GM21717 (cell line): ENCODE measurements around the gene PDK3.

Experiments
- ATAC-seq: cut with Tn5 transposase; IDR thresholded peaks from one replicate; pipeline ENCODE4 v1.9.1; 2021; ENCODE audit warnings: mild to moderate bottlenecking, moderate library complexity; ENCODE audit not compliant: unreplicated experiment

PDK3 gene

DNA sequence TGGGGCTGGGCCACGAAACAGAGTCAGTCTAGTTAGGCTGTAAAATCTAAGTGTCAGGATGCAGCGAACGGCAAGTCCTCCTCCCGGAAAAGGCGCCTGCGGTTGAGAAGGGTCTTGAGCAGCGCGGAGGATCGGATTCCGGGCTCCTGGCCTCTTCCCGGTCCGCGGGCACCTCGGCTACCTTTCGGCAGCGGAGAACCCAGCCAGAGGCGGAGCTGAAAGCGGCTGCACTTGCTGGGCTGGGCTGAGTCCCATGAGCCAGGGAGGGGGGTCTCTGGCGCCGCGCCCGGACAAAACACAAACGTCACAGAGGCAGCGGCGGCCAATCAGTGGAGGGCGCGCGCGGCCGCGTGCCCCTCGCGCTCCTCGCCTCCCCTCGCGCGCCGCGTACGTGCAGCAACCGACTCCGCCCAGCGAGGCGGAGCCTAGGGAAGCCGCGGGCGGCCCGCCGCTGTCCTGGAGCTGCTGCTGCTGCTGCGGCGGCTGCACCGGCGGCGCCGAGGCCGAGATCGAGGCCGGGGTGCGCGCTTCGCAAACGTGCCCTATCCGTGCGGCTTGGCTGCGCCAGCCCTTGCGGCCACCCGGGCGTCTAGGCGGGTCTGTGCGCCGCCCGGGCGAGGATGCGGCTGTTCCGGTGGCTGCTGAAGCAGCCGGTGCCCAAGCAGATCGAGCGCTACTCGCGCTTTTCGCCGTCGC, at the start of gene PDK3:
Gene PDK3, plus strand, starts transcription at position 451 of the 696 bp plus-strand sequence. Its CDS starts 170 bp downstream, at position 621.
- peak; percentile 95 for ATAC-seq

DNA sequence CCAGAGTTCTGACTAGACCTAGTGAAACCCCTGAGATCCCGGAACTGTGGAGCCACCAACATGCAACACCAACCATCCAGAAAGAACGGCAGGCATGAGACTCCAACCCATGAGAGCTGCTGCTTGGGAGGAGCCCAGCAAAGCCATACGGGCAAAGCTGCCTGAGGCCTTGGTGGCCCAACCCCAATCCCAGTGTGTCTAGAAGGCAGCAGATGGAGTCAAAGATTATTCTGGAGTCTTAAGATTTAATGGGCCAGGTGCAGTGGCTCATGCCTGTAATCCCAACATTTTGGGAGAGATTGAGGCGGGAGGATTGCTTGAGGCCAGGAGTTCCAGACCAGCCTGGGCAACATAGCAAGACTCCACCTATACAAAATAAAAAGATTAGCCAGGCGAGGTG, 49.2 kb upstream of the PDK3 start:
- ATAC-seq: no peak

DNA sequence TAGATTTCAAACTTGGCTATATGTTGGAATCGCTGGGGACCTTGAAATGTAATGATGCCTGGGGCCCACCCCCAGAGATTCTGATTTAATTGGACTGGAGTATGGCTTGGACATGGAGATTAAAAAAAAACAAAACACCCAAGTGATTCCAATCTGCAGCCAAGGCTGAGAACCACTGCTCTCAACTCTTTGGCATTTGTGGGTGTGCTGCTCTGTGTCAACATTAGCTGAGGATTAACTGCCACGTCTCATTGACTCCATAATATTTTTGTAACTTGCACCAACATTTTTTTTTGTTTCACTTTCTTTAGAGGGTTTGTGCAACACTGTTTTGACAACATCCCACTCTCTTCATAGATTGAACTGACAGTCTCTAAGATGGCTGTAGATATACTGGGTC, 41.1 kb upstream of the PDK3 start:
- no peak for ATAC-seq

DNA sequence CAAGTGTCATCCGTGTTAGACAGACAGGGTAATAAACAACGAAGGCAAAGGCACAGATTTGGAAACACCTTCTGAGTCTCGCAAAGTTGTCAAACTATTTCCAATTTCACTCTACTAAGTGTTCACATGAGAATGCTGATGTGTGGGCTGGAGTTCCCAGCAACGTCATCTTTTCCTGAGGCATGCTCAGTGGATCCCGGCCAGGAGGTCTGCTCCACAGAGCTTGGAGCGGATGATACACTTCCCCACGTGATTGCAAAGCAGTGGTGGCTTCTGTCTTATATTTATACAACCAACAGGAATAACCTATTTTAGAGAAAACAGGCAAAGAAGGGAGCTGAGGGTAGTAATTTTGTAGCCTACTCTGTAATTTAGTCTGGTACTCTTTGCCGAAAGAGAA, 40.1 kb upstream of the PDK3 start:
- ATAC-seq: no peak

DNA sequence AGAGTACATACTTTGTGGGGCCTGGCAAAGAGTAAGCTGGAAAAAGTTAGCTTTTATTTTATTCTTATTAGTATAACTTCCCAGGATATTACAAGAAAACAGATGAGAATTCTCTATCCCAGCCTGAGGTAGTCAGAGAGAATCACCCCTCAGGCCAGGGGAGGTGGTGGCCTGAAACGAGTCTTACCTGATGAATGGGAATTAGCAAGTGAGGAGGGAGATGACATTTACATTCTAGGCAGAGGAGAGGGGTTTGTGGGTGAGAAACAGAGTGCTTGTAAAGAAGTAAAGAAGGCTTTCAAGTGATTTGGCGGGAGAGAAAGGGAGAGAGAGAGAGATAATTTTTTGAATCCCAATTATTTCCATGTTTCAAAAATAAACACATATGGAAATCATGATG, 39.3 kb upstream of the PDK3 start:
- no peak for ATAC-seq

DNA sequence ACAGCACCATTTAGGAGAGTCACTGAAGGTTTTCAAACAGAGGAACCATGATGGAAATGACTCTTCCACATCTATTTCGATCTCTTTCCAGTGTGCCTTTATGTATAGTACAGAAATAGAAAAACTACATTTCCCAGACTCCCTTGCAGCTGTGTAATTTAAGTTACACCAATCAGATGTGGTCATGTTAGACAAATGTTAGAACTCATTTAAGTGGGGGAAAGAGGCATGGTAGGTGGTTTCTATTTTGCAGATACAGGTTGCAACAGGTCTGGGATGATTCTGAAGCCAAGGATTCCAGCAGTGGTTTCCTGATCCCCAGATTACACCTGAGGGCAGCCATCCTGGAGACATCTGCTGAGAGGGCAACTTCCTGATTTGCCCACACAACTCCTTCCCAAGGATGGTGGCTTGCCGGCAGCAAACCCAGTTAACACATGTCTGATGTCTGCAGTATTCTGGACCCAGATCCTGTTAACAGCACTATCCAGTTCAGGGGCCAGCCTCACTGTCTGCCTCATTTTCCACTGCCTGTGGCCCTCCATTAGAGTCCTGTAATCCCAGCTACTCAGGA, 38.7 kb upstream of the PDK3 start:
- ATAC-seq: no peak

DNA sequence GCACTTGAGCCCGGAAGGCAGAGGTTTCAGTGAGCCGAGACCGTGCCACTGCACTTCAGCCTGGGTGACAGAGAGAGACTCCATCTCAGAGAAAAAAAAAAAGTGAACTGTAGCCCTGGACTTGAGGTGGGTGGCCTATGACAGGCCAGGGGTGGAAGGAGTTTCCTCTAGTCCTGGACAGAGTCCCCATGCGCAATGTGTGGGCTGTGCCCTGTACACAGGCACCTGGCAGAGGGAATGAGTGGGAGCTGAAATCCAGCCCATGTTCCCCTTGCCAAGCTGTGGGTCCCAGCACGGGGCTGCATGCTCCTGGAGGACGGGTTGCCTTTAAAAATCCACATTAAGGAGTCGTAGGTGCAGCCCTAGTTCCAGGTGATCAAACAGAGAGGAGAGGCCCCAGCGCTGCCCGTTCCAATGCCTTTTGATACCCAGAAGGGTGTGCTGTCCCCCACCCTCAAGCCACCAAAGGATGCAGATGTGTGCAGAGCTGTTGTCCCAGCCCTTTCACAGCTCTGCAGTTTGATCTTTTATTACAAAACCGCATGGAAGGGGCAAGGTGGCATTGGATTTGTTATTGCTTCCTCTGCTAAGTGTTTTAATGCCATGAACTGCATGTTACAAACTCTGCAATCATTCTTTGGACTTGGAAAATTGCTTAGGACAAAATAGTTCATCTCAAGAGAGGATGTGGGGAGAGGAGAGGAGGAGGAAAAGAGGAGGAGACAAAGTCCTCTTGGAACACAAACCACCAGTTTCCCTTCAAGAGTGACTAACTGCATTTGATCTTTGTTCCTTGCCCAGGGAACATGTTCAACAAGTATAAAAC, 38.0 kb upstream of the PDK3 start:
- no peak for ATAC-seq

DNA sequence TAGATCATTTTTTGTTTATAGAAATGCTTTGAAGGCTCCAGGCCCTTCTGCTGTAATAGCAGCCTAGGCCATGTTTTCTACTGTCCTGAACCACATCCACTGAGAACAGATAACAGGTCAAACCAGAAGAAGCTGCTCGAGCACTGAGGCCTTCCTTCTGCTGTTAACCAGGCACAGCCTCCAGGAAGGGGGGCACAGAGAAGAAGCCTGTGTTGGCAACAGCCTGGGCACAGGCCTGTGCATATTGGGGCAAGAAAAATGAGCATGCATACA, 37.4 kb upstream of the PDK3 start:
- no peak for ATAC-seq

DNA sequence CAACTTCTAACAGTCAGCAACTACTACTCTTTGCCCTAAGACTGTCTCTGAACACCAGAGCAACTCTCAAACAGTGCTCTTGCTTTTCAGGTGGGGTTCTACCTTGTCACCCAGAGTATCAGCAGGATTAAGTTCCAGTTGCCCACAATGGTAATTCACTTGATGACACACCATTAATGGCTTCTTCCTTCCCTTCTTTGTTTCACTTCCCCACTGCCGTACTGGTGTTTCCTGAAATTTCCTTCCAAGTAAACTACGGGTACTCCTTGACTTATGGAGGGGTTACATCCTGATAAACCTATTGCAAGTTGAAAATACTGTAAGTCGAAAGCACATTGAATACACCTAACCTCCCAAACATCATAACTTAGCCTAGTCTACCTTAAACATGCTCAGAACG, 36.6 kb upstream of the PDK3 start:
- no peak for ATAC-seq

DNA sequence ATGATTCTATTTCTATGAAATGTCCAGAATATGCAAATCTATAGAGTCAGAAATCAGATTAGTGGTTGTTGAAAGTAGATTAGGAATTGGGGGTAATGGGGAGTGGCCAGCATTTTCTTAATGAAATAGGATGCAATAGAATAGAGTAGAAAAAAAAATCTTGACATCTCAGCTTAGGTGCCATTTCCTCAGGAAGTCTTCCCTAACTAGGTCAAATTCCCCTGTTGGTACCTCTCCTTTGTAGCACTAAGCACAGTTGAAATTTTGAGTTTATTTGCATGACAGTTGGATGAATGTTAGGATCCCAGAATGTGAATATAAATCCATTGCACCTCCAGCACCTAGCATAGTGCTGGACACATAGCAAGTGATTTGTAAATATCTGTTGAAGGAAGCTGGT, 30.0 kb upstream of the PDK3 start:
- ATAC-seq: no peak

DNA sequence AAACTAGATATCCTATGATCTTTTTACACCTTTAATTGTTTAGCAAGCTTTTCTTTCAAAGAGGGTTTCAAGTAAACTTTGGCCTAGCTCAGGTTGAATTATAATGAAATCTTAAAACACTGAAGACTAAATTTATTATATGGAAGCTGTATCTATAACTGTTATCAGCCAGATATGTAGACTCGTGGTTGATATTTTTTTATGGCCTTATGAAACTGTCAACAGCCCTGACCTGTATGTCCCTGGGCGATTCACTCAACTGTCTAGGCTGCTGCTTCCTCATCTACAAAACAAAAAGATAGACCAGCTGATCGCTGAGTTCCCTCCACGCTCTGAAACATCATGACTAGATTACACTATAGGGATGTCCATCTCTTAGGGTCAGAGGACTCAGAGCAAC, 21.2 kb upstream of the PDK3 start:
- no peak for ATAC-seq

DNA sequence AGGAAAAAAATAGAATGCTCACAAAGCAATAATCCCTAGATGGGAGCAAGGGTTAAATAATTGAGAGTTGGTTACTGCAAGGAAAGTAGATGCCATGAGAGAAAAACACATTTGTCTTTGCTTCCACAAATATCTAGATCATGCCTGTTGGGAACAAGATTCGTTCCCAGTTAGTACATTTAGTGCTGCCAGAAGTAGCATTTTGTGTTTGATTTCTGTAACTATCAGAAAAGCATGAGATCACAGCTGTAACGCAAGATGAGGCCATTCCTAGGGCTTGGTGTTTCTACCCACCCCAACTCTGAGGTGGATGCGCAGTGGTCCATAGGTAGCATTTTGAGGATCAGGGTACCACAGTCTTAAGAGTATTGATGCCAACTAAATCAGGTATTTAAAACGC, 20.4 kb upstream of the PDK3 start:
- no peak for ATAC-seq

DNA sequence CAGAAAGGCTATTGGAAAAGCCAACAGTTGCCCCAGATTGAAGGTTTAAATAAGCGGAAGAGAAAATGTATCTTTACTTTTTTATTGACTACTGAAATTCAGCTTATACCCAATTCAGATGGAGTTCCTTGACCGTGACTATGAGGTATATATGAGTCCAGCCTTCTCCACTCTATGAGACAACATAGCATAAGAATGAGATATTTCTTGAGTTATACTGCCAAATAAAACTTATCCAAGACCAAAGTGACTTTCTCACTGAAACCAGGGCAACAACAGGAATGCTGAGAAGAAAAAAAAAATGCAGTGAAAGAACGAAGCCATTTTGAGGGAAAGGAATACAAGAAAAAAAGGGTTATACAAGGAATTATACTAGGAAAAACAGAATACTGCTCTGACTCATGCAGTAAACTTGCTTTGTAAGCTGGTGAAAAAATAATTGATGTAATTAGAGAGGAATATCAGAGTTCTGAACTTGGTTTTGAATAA, 16.3 kb upstream of the PDK3 start:
- no peak for ATAC-seq

DNA sequence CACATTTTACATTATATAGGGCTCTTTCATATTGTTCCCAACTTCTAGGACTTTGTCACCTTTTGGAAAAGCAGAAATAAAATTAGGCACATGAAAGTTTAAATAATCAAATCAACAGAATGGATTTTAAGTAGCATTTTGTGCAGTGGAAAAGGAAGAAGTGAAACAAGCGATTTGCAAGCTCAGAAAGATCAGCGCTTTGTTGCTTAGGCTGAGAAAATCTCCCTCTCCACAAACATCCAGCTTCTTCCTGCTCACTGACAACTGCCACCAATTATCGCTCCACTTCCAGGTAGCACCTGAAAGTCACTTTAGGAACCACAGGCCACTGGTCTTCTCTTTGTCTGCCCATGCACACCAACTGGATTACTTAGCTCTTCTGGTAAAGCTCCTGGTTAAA, 2.0 kb upstream of the PDK3 start:
- ATAC-seq: no peak

DNA sequence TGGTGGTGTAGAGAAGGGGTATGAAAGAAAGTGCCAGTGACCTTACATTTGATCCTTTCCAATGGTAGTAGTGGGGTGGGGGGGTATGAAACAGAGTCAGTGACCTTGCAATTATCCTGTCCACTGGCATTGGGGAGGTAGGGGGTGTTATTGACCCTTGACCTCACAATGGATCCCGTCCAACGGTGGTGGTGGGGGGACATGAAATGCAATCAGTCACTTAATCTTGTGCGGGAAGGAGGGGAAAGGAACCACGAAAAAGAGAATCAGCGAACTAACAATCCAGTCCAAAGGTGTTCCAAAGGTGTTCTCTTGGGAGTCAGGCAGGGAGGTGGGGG, 619 bp upstream of the PDK3 start:
- no peak for ATAC-seq

DNA sequence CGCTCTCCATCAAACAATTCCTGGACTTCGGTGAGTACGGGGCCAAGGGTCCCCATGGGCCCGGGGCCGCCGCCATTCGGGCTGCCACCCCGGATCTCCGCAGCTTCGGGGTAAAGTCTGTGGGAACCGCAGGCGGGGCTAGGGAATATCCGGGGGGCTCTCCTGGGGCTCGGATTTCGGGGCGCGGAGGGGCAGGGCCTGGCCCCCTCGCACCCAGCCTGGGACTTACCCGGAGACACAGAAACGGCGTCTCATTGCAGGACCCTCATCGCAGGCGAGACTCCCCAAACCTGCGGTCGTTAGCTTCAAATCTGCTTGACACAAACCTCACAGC, 413 bp downstream of the PDK3 start:
- ATAC-seq: no peak

DNA sequence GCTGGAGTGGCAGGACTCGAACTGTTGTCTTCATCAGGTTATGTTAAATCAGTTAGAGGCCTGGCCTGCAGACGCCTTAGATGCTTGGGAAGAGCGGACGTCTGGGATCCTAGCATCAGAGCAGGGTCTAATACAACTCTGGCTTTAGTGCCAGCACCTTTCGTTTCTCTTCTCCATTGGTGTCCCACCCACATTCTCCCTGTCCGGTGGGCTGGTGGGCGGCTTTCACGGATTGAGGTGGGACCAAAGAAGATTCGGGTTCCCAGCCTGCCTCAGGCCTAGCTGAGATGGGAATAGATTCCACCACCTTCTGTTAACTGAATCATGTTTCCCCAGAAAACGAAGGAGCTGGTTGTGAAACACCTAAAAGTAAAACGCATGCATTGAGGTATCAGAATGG, 939 bp downstream of the PDK3 start:
- ATAC-seq: no peak

DNA sequence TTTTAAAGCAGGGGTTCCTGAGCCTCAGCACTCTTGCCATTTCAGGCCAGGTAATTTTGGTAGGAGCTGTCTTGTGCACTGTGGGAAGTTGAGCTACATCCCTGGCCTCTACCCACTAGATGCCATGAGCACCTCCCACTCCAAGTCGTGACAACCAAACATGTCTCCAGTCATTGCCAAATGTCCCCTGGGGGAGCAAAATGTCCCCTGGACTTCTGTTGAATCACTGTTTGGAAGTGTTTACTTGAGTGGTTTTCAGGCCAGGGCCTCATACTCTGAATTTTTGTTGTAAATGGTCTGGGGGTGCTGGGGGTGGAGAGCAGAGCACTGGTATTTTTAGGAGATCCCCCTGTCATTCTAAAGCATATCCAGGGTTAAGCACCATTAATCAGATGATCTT, 3.2 kb downstream of the PDK3 start:
- no peak for ATAC-seq

DNA sequence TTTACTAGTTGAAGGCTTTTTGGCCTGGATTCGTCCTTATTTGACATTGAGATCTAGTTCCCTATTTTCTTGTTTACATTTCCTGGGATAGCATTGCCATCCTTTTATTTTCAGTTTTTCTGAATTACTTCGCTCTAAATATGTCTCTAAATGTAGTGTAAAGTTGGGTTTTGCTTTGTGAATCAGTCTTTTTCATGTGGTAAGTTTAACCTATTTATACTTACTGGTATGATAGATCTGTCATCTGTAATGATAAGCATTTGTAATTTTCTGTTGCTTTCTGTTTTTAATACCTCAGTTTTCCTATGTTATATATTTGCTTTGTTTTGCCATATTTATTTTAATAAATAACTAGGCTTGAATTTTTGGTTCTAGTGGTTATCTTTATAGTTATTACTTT, 6.7 kb downstream of the PDK3 start:
- ATAC-seq: no peak

DNA sequence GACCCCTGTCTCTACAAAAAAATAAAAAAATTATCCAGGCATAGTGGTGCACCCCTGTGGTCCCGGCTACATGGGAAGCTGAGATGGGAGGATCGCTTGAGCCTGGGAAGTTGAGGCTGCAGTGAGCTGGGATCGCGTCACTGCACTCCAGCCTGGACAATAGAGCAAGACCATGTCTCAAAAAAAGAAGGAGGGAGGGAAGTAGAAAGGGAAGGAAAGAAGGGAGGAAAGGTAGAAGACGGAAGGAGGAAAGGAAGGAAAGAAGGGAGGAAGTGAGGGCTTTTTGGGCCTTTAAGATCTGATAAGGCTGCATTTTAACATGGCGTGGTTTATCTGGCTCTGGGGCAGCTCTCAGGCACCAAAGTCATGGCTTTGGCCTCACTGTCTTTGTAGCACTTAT, 10.4 kb downstream of the PDK3 start:
- ATAC-seq: no peak

DNA sequence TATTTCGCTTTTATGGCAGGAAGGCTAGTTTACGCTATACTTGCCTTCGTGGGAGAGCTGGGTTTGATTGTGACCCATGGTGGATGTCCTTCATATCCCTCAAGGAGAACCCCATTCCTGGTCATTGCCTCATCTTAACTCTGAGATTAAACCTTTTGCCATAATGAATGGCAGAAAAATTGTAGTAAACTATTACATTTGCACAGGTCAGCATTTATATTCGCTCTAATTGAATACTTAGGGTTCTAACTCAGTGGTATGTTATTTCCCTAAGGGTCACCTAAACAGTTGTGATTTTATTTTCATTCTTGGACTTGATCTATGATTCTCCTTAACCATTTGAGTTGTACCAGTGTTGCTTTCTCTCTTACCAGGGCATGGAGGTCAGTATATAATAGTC, 13.4 kb downstream of the PDK3 start:
- no peak for ATAC-seq

DNA sequence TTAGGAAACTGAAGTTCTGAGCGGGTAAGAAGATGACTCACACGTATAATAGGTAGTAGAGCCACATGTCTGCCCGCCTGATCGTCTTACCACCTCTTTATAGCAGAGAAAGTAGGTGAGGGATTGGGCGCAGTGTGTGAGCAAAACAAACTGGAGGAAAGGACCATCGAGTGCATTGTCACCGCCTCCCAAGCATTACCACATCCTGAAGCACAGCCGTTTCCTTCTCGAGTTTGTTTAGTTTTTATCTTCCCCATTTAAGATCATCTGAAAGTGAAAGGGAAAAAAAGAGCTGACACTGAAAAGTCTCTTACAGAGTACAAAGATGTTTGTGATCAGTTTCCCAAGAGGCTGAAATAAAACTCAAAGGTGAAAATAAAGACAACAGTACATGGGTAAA, 14.8 kb downstream of the PDK3 start:
- peak; percentile 92 for ATAC-seq
